Endothelial cell of umbilical vein (primary cell): ENCODE data around the gene MYO1B. TPM values are rescaled to one million over a fixed set of nuclear protein-coding genes. Genes with fewer than 3 reads are reported as not detected.

Source experiments
- BruUV-seq: library from RNA; stranded (reverse); fragments of 400-500 nt; replicated peaks from 2 replicates; lab custom pipeline; 2021; lab: Mats Ljungman, UMichigan
- CTCF ChIA-PET: fragments of 300-600, 350-600 bp; sonication (Branson Sonifier 250); formaldehyde crosslinking; loops from one replicate; lab custom pipeline; 2021; ENCODE audit warnings: antibody characterized with exemption, inconsistent platforms; lab: Charles Lee
- POLR2A ChIA-PET: fragments of 300-600, 350-600 bp; sonication (Branson Sonifier 250); formaldehyde crosslinking; loops from one replicate; lab custom pipeline; 2021; ENCODE audit warnings: antibody characterized with exemption, inconsistent platforms; lab: Charles Lee
- DNase-seq: peaks from one replicate; pipeline ENCODE4 v3.0.0-alpha.2; 2011; ENCODE audit warnings: low read depth, low spot score
- FAIRE-seq: peaks from 2 replicates; lab custom pipeline; 2011; peaks lifted over from hg19 to GRCh38; lab: Jason Lieb, UNC
- H2AFZ ChIP-seq: 2 replicates; pipeline ENCODE4 v1.6.0; 2012; ENCODE audit warnings: low read depth, low read length, control low read depth, inconsistent platforms
- H3K27ac ChIP-seq: 2 replicates; pipeline ENCODE4 v1.5.1; 2011; ENCODE audit warnings: low read depth, mild to moderate bottlenecking, control low read depth, low read length, moderate library complexity; ENCODE audit not compliant: insufficient read depth
- H3K27me3 ChIP-seq, 2 experiments: 2 replicates each; pipeline versions ENCODE4 v1.6.0 to v1.6.1; 2011; ENCODE audit warnings: low read length in 2 of 2, mixed read lengths in 1 of 2; ENCODE audit not compliant: control insufficient read depth in 2 of 2, insufficient read depth in 2 of 2
- H3K36me3 ChIP-seq, 2 experiments: 2 replicates in 1 of 2; 3 replicates in 1 of 2; pipeline ENCODE4 v1.5.1; 2011; ENCODE audit warnings: low read length in 2 of 2, mild to moderate bottlenecking in 1 of 2, moderate library complexity in 1 of 2; ENCODE audit not compliant: control insufficient read depth in 2 of 2, insufficient read depth in 2 of 2; ENCODE audit errors: extremely low read depth in 1 of 2
- H3K4me1 ChIP-seq: 3 replicates; pipeline ENCODE4 v1.5.1; 2011; ENCODE audit warnings: mild to moderate bottlenecking, low read length; ENCODE audit not compliant: control insufficient read depth, insufficient read depth; ENCODE audit errors: extremely low read depth
- H3K4me2 ChIP-seq: 2 replicates; pipeline ENCODE4 v1.6.1; 2011; ENCODE audit warnings: low read length, control low read depth, mixed read lengths; ENCODE audit not compliant: insufficient read depth
- H3K4me3 ChIP-seq, 3 experiments: fragments of 200-600 bp in 1 of 3; sonication (generic), shearing (Covaris generic) in 1 of 3; replicated peaks in 1 of 3; 2 replicates each; pipeline ENCODE4 v1.5.1; 2011 to 2016; ENCODE audit warnings: control low read depth in 3 of 3, low read length in 3 of 3, mild to moderate bottlenecking in 2 of 3, inconsistent platforms in 1 of 3, low read depth in 1 of 3, moderate library complexity in 1 of 3; ENCODE audit not compliant: insufficient read depth in 1 of 3
- H3K79me2 ChIP-seq: 2 replicates; pipeline ENCODE4 v1.6.0; 2012; ENCODE audit warnings: low read length, inconsistent platforms; ENCODE audit not compliant: control insufficient read depth, insufficient read depth
- H3K9ac ChIP-seq: replicated peaks from 2 replicates; pipeline ENCODE3; 2011; ENCODE audit warnings: low read length, control low read depth; ENCODE audit not compliant: insufficient read depth; ENCODE audit errors: extremely low read depth
- H3K9me1 ChIP-seq: replicated peaks from 3 replicates; pipeline ENCODE4 v1.6.0; 2011; ENCODE audit warnings: mild to moderate bottlenecking, low read length; ENCODE audit not compliant: control insufficient read depth, insufficient read depth; ENCODE audit errors: extremely low read depth
- H3K9me3 ChIP-seq: replicated peaks from 2 replicates; pipeline ENCODE4 v1.5.1; 2012; ENCODE audit warnings: low read length, inconsistent platforms; ENCODE audit not compliant: control insufficient read depth, insufficient read depth
- H4K20me1 ChIP-seq: replicated peaks from 2 replicates; pipeline ENCODE3; 2011; ENCODE audit warnings: mild to moderate bottlenecking, low read length; ENCODE audit not compliant: control insufficient read depth, insufficient read depth; ENCODE audit errors: extremely low read depth
- EZH2 ChIP-seq: IDR thresholded peaks from 2 replicates; pipeline ENCODE4 v1.6.1; 2012; ENCODE audit warnings: borderline replicate concordance, low read depth, mild to moderate bottlenecking, moderate library complexity, low read length, inconsistent platforms; ENCODE audit not compliant: severe bottlenecking
- FOS ChIP-seq: IDR thresholded peaks from 2 replicates; pipeline ENCODE4 v1.6.1; 2011; ENCODE audit warnings: mild to moderate bottlenecking, low read length, moderate library complexity, borderline replicate concordance; ENCODE audit not compliant: insufficient read depth
- GATA2 ChIP-seq: IDR thresholded peaks from 2 replicates; pipeline ENCODE4 v1.7.0; 2011; ENCODE audit warnings: low read depth, mild to moderate bottlenecking, moderate library complexity, mixed read lengths, low read length; ENCODE audit not compliant: insufficient read length, insufficient read depth
- JUN ChIP-seq: IDR thresholded peaks from 2 replicates; pipeline ENCODE4 v1.6.1; 2011; ENCODE audit warnings: borderline replicate concordance, low read depth; ENCODE audit not compliant: insufficient read length, insufficient read depth
- MAX ChIP-seq: IDR thresholded peaks from 2 replicates; pipeline ENCODE4 v1.6.1; 2011; ENCODE audit not compliant: insufficient read depth, insufficient read length
- MYC ChIP-seq: IDR thresholded peaks from one replicate; pipeline ENCODE4 v1.6.1; 2011; ENCODE audit warnings: mild to moderate bottlenecking, low read depth, low read length
- POLR2A ChIP-seq: IDR thresholded peaks from 2 replicates; pipeline ENCODE4 v1.6.1; 2012; ENCODE audit warnings: low read depth, mild to moderate bottlenecking, control low read depth, low read length
- POLR2AphosphoS5 ChIP-seq: IDR thresholded peaks from 2 replicates; pipeline ENCODE4 v1.6.1; 2012; ENCODE audit warnings: low read depth, mild to moderate bottlenecking, control low read depth, low read length, moderate library complexity; ENCODE audit not compliant: insufficient read depth
- dilution Hi-C: fragments of 300-500 bp; cut with MboI; formaldehyde crosslinking; loops from one replicate; pipeline ENCODE4 v1.15.0; 2019; ENCODE audit warnings: low sequenced_read_pairs; ENCODE audit not compliant: extremely low pct_ligation_motif_present
- intact Hi-C: fragments of 100-400 bp; cut with micrococcal nuclease; formaldehyde crosslinking; loops from one replicate; pipeline ENCODE4 v1.10.0; 2022
- polyA plus RNA-seq, 4 experiments: library from polyadenylated mRNA; depleted of rRNA in 3 of 4; stranded (reverse) in 3 of 4; unstranded in 1 of 4; fragments of >200 nt; gene quantifications; 2 replicates each; pipeline versions ENCODE4 v1.2.1 to v1.2.3, GENCODE V29; 2011 to 2012; ENCODE audit warnings: missing spikeins in 1 of 4
- total RNA-seq: library from RNA; stranded (reverse); gene quantifications from 2 replicates; pipeline ENCODE4 v1.2.3, GENCODE V29; 2021
- TF ChIP-seq, protein P1 (sequence below), 2 donors: IDR thresholded peaks; 1 replicate in 1 of 2; 2 replicates in 1 of 2; pipeline ENCODE4 v1.5.1; 2011; ENCODE audit warnings: low read length in 2 of 2, mild to moderate bottlenecking in 2 of 2, moderate library complexity in 2 of 2, control low read depth in 1 of 2, inconsistent platforms in 1 of 2, low read depth in 1 of 2; ENCODE audit not compliant: insufficient read depth in 1 of 2; ENCODE audit errors: extremely low read depth in 1 of 2

Gene MYO1B
- total and polyA plus RNA-seq, 2 donors (not counting 3 experiments of a cell fraction or from before 2014, with no cell fraction given) = 8.7 to 51.1 TPM

- H3K27ac ChIP-seq = no peak overlapping the region
- FAIRE-seq (no peak), DNase-seq (no peak)
- intact Hi-C loops (no loop called here), dilution Hi-C loops (no loop called here)
- H3K9me3 ChIP-seq = no peaks in the 10 kb centered on the region
- H3K36me3 ChIP-seq = no peaks in the 10 kb centered on the region
- no peaks in the 10 kb centered on the region for H3K9me1 ChIP-seq
- no peak overlapping the region for H3K9ac ChIP-seq
- no peak for TF ChIP-seq EZH2
- TF ChIP-seq MYC = no peak
- no peak for TF ChIP-seq FOS
- TF ChIP-seq, protein P1, sequence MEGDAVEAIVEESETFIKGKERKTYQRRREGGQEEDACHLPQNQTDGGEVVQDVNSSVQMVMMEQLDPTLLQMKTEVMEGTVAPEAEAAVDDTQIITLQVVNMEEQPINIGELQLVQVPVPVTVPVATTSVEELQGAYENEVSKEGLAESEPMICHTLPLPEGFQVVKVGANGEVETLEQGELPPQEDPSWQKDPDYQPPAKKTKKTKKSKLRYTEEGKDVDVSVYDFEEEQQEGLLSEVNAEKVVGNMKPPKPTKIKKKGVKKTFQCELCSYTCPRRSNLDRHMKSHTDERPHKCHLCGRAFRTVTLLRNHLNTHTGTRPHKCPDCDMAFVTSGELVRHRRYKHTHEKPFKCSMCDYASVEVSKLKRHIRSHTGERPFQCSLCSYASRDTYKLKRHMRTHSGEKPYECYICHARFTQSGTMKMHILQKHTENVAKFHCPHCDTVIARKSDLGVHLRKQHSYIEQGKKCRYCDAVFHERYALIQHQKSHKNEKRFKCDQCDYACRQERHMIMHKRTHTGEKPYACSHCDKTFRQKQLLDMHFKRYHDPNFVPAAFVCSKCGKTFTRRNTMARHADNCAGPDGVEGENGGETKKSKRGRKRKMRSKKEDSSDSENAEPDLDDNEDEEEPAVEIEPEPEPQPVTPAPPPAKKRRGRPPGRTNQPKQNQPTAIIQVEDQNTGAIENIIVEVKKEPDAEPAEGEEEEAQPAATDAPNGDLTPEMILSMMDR (IDR thresholded peaks at IDR 0.05; ENCODE audit: extremely low read depth in 1 of 2, insufficient read depth in 1 of 2, low read depth in 1 of 2, low read length in 2 of 2) = no peak
- TF ChIP-seq GATA2 = no peak
- TF ChIP-seq JUN = no peak
- TF ChIP-seq MAX = no peak
- no peak for TF ChIP-seq POLR2A
- TF ChIP-seq POLR2AphosphoS5 = no peak
- no peak overlapping the region for H3K4me2 ChIP-seq
- H3K4me3 ChIP-seq = no peak overlapping the region
- H4K20me1 ChIP-seq = no peaks in the 10 kb centered on the region
- CTCF ChIA-PET = interaction anchor here (1.3 kb wide), 1 partner anchor 10 kb away, joined by 4 read pairs; no protein-coding TSS in a partner anchor
- POLR2A ChIA-PET = no interaction called here
- no peaks in the 10 kb centered on the region for H3K4me1 ChIP-seq
- H3K79me2 ChIP-seq = no peaks in the 10 kb centered on the region
- H2AFZ ChIP-seq = no peak overlapping the region
- H3K27me3 ChIP-seq = peaks cover 0 to 2% of the 10 kb centered on the region in 2 experiments
- no TSS peak for BruUV-seq
Measured at GRCh38 chr2:191436368-191437055, 191.3 kb downstream of the MYO1B start.
